Coronary artery (tissue), 2 donors: Measurements from ENCODE around the gene AGBL5.

Source experiments
- DNase-seq: peaks from one replicate; pipeline ENCODE4 v3.0.0-alpha.2; 2017; ENCODE audit warnings: low spot score
- H3K27ac ChIP-seq, 2 donors: fragments of 200-600 bp; sonication (generic); one replicate each; pipeline ENCODE4 v1.5.1; 2016 to 2019
- H3K4me3 ChIP-seq: fragments of 200-600 bp; sonication (generic); 2 replicates; pipeline ENCODE4 v1.5.1; 2016; ENCODE audit warnings: mild to moderate bottlenecking, moderate library complexity
- CTCF ChIP-seq: fragments of 200-600 bp; sonication (generic); IDR thresholded peaks from one replicate; pipeline ENCODE4 v1.5.1; 2019; ENCODE audit warnings: antibody characterized with exemption

Gene AGBL5

GRCh38 chr2:27007416-27008374 lies 43.8 kb upstream of the AGBL5 start:
- TF ChIP-seq CTCF = no peak
- Histone ChIP-seq H3K27ac (no peak overlapping the region), H3K4me3 (no peak overlapping the region)
- DNase-seq = no peak

- DNase-seq = no peak
- Histone ChIP-seq H3K27ac (no peak overlapping the region), H3K4me3 (no peak overlapping the region)
- no peak for TF ChIP-seq CTCF
Measured at GRCh38 chr2:27008678-27009077, 42.8 kb upstream of the AGBL5 start.

- Histone ChIP-seq H3K27ac (no peak overlapping the region), H3K4me3 (no peak overlapping the region)
- DNase-seq = no peak
- no peak for TF ChIP-seq CTCF
Measured at GRCh38 chr2:27009083-27009482, 42.4 kb upstream of the AGBL5 start.

GRCh38 chr2:27009716-27010115 lies 41.8 kb upstream of the AGBL5 start:
- H3K27ac ChIP-seq = no peak overlapping the region
- DNase-seq = no peak
- H3K4me3 ChIP-seq = no peak overlapping the region
- no peak for TF ChIP-seq CTCF

- DNase-seq = no peak
- no peak for TF ChIP-seq CTCF
- H3K27ac ChIP-seq = no peak overlapping the region
- H3K4me3 ChIP-seq = no peak overlapping the region
Measured at GRCh38 chr2:27010139-27010538, 41.3 kb upstream of the AGBL5 start.

- no peak for DNase-seq
- H3K4me3 ChIP-seq = no peak overlapping the region
- no peak for TF ChIP-seq CTCF
- no peak overlapping the region for H3K27ac ChIP-seq
Measured at GRCh38 chr2:27013738-27014137, 37.7 kb upstream of the AGBL5 start.
